GM18907 (cell line): ENCODE results near the gene CHSY3.

ENCODE experiments used
- ATAC-seq: cut with Tn5 transposase; IDR thresholded peaks from one replicate; pipeline ENCODE4 v1.9.1; 2021; ENCODE audit warnings: mild to moderate bottlenecking, moderate library complexity; ENCODE audit not compliant: unreplicated experiment

Gene CHSY3

GRCh38 chr5:130078661-130079060 lies 174.4 kb downstream of the CHSY3 start:
- no peak for ATAC-seq

GRCh38 chr5:130090569-130091270 lies 186.5 kb downstream of the CHSY3 start:
- no peak for ATAC-seq

DNA sequence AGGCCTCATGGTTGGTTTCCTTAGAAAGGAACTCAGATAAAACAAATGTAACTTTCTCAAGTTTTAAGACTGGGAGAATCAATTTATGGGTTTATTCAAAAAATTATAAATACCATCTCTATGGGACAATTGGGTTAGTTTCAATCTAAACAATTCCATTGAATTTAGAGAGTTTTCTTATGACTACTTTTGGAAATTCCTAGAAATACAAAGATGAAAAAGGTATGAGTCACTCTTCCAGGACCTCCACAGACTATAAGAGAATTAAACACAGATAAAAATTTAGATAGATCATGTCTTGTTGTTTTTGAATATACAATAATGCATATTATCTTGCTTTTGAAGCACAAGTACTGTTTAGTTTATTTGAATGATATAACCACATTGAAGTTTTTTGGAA lies 188.7 kb downstream of the CHSY3 start:
- ATAC-seq, result no peak

- no peak for ATAC-seq
These were observed 192.2 kb downstream of the CHSY3 start for GRCh38 chr5:130096483-130096882.

- no peak for ATAC-seq
These were observed 194.7 kb downstream of the CHSY3 start for GRCh38 chr5:130099008-130099407.

DNA sequence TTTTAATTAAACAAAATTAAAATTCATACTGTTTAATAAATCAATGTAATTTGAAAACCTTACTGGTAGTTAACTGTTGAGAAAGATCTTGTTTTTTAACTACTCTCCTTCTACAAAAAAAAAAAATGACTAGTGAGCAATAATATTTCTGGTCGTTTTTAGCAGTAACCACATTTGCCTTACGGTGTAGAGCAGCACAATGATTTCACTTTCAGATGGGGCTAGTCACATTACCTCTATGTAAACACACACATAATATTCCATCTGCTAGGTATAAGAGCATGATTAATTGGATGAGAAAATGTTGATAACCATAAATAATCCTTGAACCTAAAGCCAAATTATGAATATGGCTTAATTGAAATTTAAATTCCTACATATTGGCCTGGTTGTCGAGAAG lies 198.1 kb downstream of the CHSY3 start:
- peak; percentile 83 for ATAC-seq

DNA sequence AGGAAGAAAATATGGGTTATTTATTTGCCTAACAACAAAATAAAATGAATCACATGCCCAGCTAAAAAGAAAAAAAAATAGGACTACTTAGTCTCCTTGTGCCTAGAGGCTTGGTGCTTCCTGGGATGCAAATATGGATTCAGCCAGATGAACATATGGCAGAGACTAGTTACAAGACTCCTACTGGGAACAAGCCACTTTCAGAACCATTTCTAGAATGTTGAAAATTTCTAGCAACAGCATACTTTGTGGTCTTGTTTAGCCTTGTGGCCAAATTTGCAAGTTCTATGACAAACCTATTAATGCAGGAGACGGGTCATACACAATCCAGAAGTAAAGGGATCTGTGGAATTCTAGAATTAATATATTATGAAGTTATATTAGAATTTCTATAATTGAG lies 198.7 kb downstream of the CHSY3 start:
- no peak for ATAC-seq

- ATAC-seq, result no peak
These were observed 200.8 kb downstream of the CHSY3 start for GRCh38 chr5:130104895-130105688.

DNA sequence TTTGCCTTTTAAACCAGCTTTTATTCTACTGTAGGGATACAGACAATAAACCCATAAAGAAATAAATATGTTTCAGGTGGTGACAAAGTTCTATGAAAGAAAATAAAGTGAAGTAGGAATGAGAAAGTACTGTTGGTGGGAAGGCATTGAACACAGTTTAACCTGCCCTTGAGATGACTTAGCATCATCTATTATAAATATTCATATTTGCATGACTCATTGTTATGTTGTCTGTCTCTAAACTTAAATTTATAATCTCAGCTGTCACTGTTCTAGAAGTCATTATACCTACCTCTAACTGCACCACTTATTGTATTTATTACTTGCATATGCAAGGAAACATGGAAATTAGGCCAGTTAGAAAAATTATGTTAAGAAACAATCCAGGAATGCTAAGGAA lies 202.2 kb downstream of the CHSY3 start:
- ATAC-seq, result no peak

- peak; percentile 67 for ATAC-seq
These were observed 204.9 kb downstream of the CHSY3 start for GRCh38 chr5:130109152-130109551.

DNA sequence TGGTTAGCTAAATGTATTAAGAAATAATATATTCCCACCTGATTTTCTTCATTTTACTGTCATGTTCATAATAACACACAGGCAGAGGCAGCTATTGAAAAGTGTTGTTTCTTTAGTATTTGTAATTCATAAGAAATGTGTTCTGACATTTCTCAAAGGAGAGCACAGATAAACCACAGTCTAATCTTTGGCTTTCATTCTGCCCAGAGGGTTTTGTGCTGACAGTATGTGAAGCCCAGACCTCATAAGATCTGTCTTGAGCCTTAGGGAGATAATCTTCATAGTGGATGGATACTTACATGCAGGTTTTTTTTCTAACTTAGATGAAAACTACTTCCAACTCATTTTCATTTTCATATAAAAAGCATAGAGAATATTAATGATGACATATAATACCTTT lies 206.1 kb downstream of the CHSY3 start:
- no peak for ATAC-seq

DNA sequence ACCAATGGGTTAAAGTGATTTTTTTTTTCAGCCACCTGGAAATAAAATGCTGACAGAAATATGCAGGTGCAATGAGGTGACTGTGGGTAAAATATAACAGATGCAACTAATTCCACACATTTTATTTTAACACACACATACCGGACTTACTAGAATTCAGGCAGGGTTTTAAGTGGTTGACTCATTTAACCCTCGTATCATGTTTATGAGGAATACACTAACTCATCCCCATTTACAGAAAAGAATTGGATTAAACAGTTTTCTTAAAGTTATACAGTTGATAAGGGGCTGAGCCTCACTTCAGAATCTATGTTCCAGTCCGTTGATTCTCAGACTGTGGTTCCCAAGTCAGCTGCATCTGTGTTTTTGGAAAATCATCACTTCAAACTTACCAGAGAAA lies 207.5 kb downstream of the CHSY3 start:
- ATAC-seq, result peak; percentile 11

GRCh38 chr5:130112246-130112645 lies 208.0 kb downstream of the CHSY3 start:
- ATAC-seq, result peak; percentile 88

DNA sequence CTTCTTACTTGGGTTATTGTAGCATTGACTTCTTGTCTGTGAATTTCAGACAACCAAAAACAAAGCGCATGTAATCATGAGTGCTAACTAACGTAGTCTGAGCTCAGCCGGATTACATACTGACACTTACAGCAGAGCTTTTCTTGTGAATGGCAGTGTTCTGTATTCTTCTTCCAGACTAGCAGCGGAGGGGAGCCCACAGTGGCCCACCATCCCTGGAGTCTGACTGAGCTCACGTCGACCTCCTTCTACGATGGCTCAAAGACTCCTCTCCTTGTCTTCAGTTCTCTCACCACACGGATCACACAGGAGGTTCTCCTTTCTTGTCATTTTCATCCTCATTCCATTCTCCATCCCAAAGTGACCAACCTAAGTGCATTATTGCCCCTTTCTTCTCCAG lies 211.4 kb downstream of the CHSY3 start:
- no peak for ATAC-seq

DNA sequence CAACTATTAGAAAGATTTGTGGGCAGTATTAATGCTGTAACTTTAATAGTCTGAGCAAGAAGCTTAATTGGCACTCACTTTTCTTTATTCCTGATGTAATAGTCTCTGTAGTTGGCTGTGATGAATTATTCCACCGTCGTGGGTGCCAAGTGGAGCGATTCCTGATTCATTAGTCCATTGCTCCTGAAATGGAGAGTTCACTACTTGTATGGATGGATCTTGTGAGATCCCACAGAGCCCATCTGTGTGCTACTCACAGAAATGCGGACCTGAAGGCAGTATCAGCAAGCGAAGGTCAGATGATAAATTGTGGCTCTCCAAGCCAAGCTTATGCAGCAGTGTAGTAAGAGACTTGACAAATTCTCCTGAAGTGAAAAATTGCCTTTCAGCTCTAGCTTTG lies 212.2 kb downstream of the CHSY3 start:
- ATAC-seq, result no peak

- ATAC-seq, result no peak
These were observed 212.7 kb downstream of the CHSY3 start for GRCh38 chr5:130116972-130117371.

DNA sequence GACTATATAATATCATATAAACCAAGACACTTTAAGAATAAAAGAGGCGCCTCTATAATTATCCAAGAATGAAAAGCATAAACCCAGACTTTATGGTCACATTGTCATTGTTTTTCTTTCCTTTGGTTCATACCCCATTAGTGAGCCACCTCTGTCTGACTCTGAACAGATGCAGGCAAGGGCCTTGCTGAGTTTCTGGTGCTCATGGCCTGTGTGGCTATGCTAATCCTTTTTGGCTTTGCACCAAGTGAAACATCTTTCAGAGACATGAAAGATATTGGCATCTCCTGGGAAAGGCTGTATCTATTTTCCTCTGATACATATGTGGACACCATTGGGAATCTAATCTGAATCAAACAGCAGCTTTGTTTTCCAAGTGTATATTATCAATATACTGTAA lies 222.5 kb downstream of the CHSY3 start:
- no peak for ATAC-seq

- no peak for ATAC-seq
These were observed 231.2 kb downstream of the CHSY3 start for GRCh38 chr5:130135506-130135905.

GRCh38 chr5:130136300-130136699 lies 232.0 kb downstream of the CHSY3 start:
- no peak for ATAC-seq

GRCh38 chr5:130137681-130138080 lies 233.4 kb downstream of the CHSY3 start:
- ATAC-seq, result no peak

- no peak for ATAC-seq
These were observed 234.3 kb downstream of the CHSY3 start for GRCh38 chr5:130138406-130139045.
